HG02973 (cell line): ENCODE results near the gene SLC17A9.

Experiments
- ATAC-seq: cut with Tn5 transposase; IDR thresholded peaks from one replicate; pipeline ENCODE4 v1.9.1; 2021; ENCODE audit warnings: moderate library complexity; ENCODE audit not compliant: unreplicated experiment

SLC17A9 gene

DNA sequence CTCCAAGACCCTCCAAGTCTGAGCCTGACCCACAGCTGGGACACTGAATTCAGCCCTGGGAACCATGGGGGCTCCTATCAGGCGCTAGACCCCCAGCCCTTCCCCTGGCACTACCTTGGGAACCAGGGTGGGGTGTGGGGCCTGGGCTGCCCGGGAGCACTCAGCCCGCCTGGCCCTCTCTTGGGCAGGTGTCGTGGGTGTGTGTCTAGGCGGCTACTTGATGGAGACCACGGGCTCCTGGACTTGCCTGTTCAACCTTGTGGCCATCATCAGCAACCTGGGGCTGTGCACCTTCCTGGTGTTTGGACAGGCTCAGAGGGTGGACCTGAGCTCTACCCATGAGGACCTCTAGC is 14.6 kb downstream of the SLC17A9 start:
- no peak for ATAC-seq

DNA sequence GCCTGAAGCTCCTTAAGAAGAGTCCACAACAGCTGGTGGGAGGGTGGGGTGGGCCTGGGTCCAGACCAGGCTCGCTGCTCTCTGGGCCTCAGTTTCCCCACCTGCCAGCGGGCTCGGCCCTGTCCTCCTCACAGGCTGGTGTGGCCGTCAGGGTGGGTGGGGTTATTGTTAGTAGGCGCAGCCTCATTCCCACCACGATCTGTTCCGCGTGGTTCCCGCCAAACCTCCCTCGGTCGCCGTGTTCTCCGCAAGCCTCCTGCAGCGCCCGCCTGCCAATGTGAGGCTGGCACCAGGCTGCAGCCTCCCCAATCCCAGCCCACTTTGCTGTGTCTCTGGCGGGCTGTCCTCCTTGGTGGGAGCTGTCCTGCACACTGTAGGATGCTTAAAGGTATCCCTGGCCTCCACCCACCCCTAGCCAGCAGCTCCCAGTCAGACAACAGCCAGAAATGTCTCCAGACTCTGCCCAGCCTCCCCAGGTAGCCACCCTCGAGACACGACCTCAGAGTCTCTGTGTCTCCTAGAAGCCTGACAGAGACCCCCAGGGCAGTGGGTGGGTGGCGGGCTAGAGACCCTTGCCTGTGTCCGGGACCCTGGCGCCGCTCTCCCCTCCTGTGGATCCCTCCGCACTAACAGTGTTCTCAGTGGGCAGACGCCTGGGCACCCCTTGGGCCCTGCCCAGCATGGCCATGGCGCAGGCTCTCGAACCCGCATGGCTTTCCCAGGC is 15.3 kb downstream of the SLC17A9 start:
- ATAC-seq: no peak

DNA sequence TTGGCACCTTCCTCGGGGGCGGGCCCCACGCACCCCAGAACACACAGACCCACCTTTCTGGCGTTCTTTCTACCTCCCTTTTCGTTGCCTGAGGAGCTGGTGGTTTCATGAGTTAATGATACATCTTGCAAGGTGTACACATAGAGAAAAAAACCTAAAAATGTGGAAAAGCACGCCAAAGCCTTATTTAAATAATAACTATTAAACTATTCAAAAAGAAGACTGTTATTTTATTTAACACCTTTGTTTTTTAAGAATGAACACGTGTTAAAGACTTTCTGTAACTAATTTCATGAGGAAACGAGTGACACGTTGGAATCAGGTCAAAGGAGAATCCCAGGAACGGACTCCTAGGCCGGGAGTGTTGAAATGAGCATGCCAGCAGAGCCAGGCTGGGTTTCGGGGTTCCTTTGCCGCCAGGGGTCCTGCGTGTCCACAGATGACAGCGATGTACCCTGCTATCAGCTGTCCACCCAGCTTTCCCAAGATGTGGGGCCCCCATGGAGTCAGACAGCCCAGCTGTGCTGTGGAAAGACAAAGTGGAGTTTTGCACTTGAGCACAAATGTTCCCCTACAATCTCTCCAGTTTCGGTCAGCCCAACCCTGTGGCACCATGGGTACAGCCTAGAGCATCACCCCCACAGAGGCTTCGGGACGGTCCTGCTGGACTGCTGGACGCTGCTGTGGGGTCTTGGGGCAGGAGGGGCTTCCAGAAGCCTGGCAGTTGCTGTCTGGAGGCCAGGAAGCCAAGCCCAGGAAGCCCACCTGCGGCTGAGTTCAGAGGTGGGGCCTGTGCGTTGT is 16.1 kb downstream of the SLC17A9 start:
- no peak for ATAC-seq

DNA sequence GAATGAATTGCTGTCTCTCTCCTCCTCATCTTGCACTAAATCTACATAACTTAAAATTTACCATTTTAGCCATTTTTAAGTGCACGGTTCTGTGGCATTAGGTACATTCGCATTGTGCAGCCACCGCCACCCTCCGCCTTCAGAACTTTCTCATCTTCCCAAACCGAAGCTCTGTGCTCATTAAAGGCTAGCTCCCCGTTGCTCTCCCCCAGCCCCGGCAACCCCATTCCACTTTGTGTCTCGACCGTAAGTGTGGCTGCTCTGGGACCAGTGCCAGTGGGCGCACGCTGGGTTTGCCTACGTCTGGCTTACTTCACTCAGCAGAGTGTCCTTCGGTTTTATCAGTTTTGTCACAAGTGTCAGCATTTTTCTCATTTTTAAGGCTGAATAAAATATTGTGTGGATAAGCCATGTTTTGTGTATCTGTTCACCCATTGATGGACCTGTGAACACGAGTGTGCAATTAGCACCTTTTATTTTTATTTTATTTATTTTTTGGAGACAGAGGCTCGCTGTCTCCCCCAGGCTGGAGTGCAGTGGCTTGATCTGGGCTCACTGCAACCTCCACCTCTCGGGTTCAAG is 16.8 kb downstream of the SLC17A9 start:
- ATAC-seq: no peak

GRCh38 chr20:62969939-62970306 is 17.4 kb downstream of the SLC17A9 start:
- ATAC-seq: no peak

DNA sequence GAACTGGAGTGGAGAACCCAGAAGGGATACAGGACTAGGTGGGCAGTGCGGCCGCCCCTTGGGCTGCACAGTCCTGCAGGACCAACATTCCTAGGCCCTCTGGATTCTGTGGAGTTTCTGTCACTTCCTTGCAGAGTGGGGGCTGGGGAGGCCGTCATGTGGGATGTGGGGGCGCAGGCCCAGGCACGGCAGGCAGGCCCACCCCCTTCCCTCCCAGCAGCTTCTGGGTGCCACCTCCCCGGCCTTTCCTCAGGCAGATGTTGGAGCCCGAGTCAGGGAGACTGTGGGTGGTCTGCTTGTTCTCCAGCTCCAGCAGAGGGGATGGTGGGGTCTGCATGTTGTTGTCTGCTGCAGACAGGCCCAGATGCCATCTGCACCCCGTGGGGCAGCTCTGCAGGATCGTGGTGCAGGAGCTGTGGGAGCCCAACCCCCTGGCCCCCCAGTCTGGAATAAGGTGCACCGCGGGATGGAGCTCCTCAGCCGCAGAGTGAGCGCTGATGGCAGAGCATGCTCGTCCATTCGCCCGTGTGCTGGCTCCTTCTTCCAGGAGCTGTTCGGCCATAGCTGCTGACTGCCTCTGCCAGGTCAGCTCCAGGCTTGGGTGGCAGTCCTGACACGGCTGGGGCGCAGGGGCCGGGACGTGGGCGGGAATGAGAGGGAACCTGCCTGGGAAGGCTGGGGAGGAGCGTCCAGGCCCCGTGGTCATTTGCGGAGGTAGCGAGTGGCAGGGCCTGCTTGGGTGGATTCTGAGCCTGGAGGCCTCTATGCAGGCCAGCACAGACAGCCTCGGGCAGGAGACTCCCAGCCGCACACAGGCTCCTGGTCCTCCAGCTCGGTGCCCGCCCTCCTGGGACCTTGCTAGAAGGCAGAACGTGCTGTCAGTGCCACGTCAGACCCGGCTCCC is 18.1 kb downstream of the SLC17A9 start:
- ATAC-seq: no peak

DNA sequence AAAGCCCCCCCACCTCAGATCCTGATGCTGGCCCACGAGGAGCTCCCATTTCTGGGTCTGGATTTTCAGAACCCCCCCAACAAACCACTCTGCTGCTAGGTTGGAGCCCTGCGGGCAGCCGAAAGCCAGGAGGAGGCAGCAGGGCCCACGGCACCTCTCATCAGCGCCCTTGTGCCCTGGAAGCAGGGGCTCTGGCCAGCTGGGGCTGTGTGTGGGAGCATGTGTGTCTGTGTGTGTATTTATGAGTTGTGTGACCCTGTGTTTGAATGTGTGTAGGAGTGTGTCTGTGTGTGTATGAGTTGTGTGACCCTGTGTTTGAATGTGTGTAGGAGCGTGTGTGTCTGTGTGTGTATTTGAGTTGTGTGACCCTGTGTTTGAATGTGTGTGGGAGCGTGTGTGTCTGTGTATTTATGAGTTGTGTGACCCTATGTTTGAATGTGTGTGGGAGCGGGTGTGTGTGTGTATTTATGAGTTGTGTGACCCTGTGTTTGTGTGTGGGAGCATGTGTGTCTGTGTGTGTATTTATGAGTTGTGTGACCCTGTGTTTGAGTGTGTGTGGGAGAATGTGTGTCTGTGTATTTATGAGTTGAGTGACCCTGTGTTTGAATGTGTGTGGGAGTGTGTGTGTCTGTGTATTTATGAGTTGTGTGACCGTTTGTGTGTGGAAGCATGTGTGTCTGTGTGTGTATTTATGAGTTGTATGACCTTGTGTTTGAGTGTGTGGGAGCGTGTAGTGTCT is 18.9 kb downstream of the SLC17A9 start:
- ATAC-seq: no peak

GRCh38 chr20:62971950-62972844 is 19.7 kb downstream of the SLC17A9 start:
- ATAC-seq: peak; percentile 47

DNA sequence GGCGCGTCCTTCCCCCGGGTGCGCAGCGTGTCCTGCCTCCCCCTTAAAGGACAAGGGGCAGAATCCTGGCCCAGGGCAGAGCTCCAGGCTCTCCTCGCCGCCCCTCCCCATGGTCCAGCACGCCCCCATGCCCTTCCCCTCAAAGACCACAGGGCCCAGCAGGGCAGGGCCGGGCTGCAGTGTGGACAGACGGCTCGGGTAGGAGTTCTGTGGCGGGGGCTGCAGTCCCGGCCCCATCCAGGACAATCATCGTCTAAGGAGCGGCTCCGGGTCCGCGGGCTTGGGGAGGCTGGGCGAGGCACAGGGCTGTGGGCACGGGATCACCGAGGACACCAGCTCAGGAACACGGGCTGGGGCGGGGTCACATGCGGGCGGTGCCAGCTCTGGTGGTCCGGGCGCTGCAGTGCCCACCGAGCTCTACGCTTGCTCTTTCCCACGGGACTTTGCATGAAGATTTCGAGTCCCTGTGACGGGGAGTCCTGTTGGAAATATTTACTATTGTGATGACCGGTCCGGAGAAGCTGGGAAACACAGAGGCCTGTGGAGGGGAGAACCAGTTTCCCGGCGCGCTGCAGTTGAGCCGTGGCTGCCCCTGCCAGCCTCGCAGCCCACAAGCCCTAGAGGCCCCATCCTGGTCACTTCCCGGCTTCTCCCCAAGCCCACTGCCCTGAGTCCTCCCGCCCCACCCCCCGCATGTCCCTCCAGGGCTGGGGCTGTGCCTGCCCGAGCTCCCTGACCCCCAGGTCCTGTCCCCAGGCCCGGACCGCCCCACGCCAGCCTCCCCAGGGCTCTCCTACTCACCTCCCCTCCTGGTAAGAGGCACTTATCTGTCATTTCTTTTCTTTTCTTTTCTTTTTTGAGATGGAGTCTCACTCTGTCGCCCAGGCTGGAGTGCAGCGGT is 20.6 kb downstream of the SLC17A9 start:
- ATAC-seq: no peak

DNA sequence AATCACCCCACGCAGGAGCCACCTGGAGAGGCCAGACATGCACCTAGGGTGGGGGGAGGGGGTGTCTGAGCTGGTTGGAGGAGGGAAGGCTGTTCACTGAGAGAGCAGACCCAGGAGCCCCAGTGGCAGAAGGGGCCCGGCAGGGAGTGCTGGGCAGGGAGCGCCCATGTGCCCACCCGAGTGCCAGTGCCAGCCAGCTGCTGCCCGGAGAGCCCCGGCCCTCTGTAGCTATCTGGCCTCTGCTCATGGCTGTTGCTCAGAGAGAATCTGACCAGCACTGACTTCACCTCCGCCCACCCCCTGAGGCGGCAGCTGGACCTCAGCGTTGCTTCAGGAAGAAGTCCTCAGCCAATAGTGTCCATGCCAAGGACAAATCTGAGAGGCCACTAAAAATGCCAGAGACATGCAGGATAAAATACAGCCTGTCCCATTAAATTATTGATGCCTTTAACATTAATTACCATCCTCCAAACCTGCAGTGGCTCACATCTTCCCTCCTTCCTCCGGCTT is 22.8 kb downstream of the SLC17A9 start:
- no peak for ATAC-seq

DNA sequence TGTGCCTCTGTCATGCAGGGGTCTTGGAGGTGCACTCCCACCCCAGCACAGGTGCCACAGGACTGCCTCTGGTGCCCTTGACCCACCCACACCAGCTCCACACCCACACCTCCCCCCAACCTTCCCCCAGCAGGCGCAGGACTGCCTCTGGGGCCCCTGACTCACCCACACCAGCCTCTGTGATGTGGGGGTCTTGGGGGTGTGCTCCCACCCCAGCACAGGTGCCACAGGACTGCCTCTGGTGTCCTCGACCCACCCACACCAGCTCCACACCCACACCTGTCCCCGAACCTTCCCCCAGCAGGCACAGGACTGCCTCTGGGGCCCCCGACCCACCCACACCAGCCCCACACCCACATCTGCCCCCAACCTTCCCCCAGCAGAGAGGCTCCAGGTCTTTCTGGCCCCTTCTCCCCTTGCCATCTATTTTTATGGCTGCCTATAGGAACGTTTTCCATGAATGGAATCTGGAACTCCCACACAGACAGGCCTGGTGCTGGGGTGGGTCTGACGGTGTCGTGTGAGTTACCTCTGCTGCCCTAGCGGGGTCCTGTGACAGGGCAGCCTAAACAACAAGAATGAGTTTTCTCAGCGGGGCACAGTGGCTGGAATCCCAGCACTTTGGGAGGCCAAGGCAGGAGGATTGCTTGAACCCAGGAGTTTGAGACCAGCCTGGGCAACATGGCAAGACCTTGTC is 23.5 kb downstream of the SLC17A9 start:
- no peak for ATAC-seq

DNA sequence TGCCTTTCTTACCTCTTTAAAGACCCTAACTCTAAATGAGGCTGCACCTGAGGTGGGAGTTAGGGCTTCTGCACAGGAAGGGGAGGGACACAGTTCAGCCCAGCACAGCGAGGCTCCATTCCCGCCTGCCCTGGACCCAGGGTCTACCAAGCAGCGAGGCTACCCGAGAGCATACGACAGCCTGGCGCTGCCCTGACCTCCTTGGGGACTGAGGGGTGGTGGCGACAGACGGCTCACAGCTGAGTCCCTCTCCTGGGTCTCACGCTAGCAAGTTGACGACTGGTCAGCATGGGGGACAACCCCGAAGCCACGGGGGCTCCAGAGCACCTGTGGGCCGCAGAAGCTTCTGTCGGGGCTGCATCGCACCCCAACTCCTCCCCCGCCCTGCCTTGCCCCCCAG is 24.4 kb downstream of the SLC17A9 start:
- no peak for ATAC-seq

GRCh38 chr20:62977613-62978560 is 25.4 kb downstream of the SLC17A9 start:
- no peak for ATAC-seq

- ATAC-seq: no peak
Measured at GRCh38 chr20:62978561-62978943, 26.0 kb downstream of the SLC17A9 start.

- no peak for ATAC-seq
Measured at GRCh38 chr20:62979310-62979709, 26.8 kb downstream of the SLC17A9 start.

DNA sequence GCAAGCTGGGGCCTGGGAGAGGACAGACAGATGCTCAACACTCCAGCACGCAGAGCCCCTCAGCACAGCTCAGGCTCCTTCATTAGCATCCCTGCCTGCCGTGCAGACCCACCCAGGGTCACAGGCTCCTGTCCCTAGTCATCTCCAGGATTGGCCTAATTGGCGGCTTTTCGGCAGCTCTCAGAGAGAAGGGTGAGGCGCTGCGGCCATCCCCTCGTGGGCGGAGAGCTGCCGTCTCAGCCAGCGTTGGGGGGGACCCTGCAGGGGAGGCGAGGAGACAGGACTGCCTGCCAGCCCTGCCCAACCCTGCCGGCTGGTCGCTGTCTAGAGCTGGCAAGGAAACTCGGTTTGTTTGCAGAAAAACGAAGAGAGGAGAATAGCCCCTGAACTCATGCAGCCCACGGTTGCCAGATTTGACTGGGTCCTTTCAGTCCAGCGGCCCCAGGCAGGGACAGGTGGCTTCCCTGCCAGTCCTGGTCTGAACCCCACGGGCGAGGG is 27.4 kb downstream of the SLC17A9 start:
- no peak for ATAC-seq
